CD4-positive, CD25-positive, alpha-beta regulatory T cell (primary cell): ENCODE measurements around the gene KHNYN. TPM values are rescaled to one million over a fixed set of nuclear protein-coding genes. Genes with fewer than 3 reads are reported as not detected.

Source experiments
- ATAC-seq, 2 donors: fragments of 150-1000 bp; cut with Tn5 transposase; one replicate each; pipeline ENCODE4 v1.10.0; 2021; ENCODE audit warnings: low read depth in 2 of 2, moderate number of reproducible peaks in 2 of 2, moderate library complexity in 1 of 2
- DNase-seq, 3 donors: peaks; one replicate each; pipeline versions ENCODE4 v3.0.0 to v3.0.0-alpha.2; 2012 to 2022; ENCODE audit warnings: mixed read lengths in 1 of 3
- H3K27ac ChIP-seq: one replicate; pipeline ENCODE4 v1.7.0; 2013; ENCODE audit warnings: mild to moderate bottlenecking, low read length; ENCODE audit not compliant: insufficient read depth, poor library complexity, severe bottlenecking
- H3K27me3 ChIP-seq: one replicate; pipeline ENCODE4 v1.7.0; 2013; ENCODE audit warnings: low read length; ENCODE audit not compliant: control insufficient read depth, insufficient read depth
- H3K36me3 ChIP-seq: one replicate; pipeline ENCODE4 v1.7.0; 2013; ENCODE audit warnings: mild to moderate bottlenecking, low read length, moderate library complexity; ENCODE audit not compliant: control insufficient read depth, insufficient read depth
- H3K4me1 ChIP-seq: 2 replicates; pipeline ENCODE4 v1.7.0; 2013; ENCODE audit warnings: mild to moderate bottlenecking, low read length; ENCODE audit not compliant: insufficient read depth, control insufficient read depth, poor library complexity, severe bottlenecking
- H3K4me3 ChIP-seq: one replicate; pipeline ENCODE4 v1.7.0; 2013; ENCODE audit warnings: low read depth, mild to moderate bottlenecking, low read length, moderate library complexity
- H3K9me3 ChIP-seq, 2 experiments: 1 replicate in 1 of 2; 2 replicates in 1 of 2; pipeline ENCODE4 v1.7.0; 2013; ENCODE audit warnings: low read length in 2 of 2, mild to moderate bottlenecking in 1 of 2, moderate library complexity in 1 of 2; ENCODE audit not compliant: control insufficient read depth in 2 of 2
- H3K27ac Mint-ChIP-seq, 3 donors: one replicate each; pipeline ENCODE4 v1.8.0; 2020 to 2022; ENCODE audit warnings: mild to moderate bottlenecking in 3 of 3, mixed read lengths in 3 of 3, moderate library complexity in 2 of 3
- H3K27me3 Mint-ChIP-seq: one replicate; pipeline ENCODE4 v1.8.0; 2022; ENCODE audit warnings: mild to moderate bottlenecking, mixed read lengths
- H3K36me3 Mint-ChIP-seq: one replicate; pipeline ENCODE4 v1.8.0; 2020; ENCODE audit warnings: mixed read lengths
- H3K4me1 Mint-ChIP-seq, 4 donors: one replicate each; pipeline ENCODE4 v1.8.0; 2020 to 2022; ENCODE audit warnings: mixed read lengths in 4 of 4, mild to moderate bottlenecking in 1 of 4
- H3K4me3 Mint-ChIP-seq, 4 donors: one replicate each; pipeline ENCODE4 v1.8.0; 2020 to 2022; ENCODE audit warnings: mild to moderate bottlenecking in 4 of 4, mixed read lengths in 4 of 4, moderate library complexity in 3 of 4
- H3K9me3 Mint-ChIP-seq, 7 donors: one replicate each; pipeline ENCODE4 v1.8.0; 2020 to 2022; ENCODE audit warnings: mixed read lengths in 7 of 7, mild to moderate bottlenecking in 3 of 7, moderate library complexity in 2 of 7
- polyA plus RNA-seq, 4 donors: library from polyadenylated mRNA; unstranded; fragments of 300-500 nt; fragmentation: Illumina TruSeq; gene quantifications; one replicate each; pipeline ENCODE4 v1.2.3, GENCODE V29; 2021
- total RNA-seq: library from RNA; stranded (reverse); gene quantifications from one replicate; pipeline ENCODE4 v1.2.3, GENCODE V29; 2022

Gene KHNYN
- total and polyA plus RNA-seq, 5 donors from 2014 or later = 12.4 to 139 (median 15.5) TPM

GRCh38 chr14:24397639-24398292 is 32.0 kb upstream of the KHNYN start:
- Histone ChIP-seq H3K27me3 (no peaks in the 10 kb centered on the region), H3K36me3 (no peaks in the 10 kb centered on the region), H3K27ac (no peak overlapping the region), H3K4me3 (no peak overlapping the region), H3K9me3 (no peaks in the 10 kb centered on the region), H3K4me1 (peaks cover 10% of the 10 kb centered on the region)
- Mint-ChIP-seq H3K4me1 (peaks cover 0 to 11% (median 4%) of the 10 kb centered on the region in 4 donors), H3K27ac (peak overlapping the region in 2 of 3 donors; percentile 1 to 44), H3K27me3 (peaks cover 47% of the 10 kb centered on the region), H3K9me3 (peaks cover 0 to 1% (median 0%) of the 10 kb centered on the region in 7 donors), H3K36me3 (no peaks in the 10 kb centered on the region), H3K4me3 (peak overlapping the region in 2 of 4 donors; percentile 16 to 68)
- DNase-seq (no peak), ATAC-seq (no peak)

- H3K36me3 ChIP-seq = no peaks in the 10 kb centered on the region
- H3K27ac ChIP-seq = no peak overlapping the region
- peaks cover 52% of the 10 kb centered on the region for H3K27me3 Mint-ChIP-seq
- ATAC-seq (no peak), DNase-seq (no peak)
- H3K4me1 Mint-ChIP-seq = peaks cover 0 to 11% (median 4%) of the 10 kb centered on the region in 4 donors
- no peaks in the 10 kb centered on the region for H3K36me3 Mint-ChIP-seq
- no peak overlapping the region for H3K27ac Mint-ChIP-seq
- no peak overlapping the region for H3K4me3 ChIP-seq
- H3K4me3 Mint-ChIP-seq = no peak overlapping the region
- H3K4me1 ChIP-seq = peaks cover 10% of the 10 kb centered on the region
- peaks cover 0 to 1% (median 0%) of the 10 kb centered on the region in 7 donors for H3K9me3 Mint-ChIP-seq
- no peaks in the 10 kb centered on the region for H3K27me3 ChIP-seq
- no peaks in the 10 kb centered on the region for H3K9me3 ChIP-seq
Observed at GRCh38 chr14:24398293-24398652, 31.5 kb upstream of the KHNYN start.

- peaks cover 0 to 1% (median 0%) of the 10 kb centered on the region in 7 donors for H3K9me3 Mint-ChIP-seq
- no peak within 1 kb of the TSS for H3K27ac ChIP-seq
- H3K27ac Mint-ChIP-seq = peak within 1 kb of the TSS in 2 of 3 donors; percentile 1 to 44
- no peak within 1 kb of the TSS for H3K4me3 ChIP-seq
- H3K36me3 Mint-ChIP-seq = no peaks in the 10 kb centered on the region
- H3K4me1 Mint-ChIP-seq = peaks cover 0 to 11% (median 4%) of the 10 kb centered on the region in 4 donors
- H3K27me3 ChIP-seq = peaks cover 2% of the 10 kb centered on the region
- DNase-seq = peak; percentile 12 to 34 (median 15)
- H3K4me3 Mint-ChIP-seq = peak within 1 kb of the TSS in 2 of 4 donors; percentile 61 to 65
- H3K27me3 Mint-ChIP-seq = peaks cover 58% of the 10 kb centered on the region
- H3K36me3 ChIP-seq = no peaks in the 10 kb centered on the region
- ATAC-seq = peak; percentile 38 to 60
- H3K4me1 ChIP-seq = peaks cover 10% of the 10 kb centered on the region
- no peaks in the 10 kb centered on the region for H3K9me3 ChIP-seq
Observed at GRCh38 chr14:24398653-24399446, 30.9 kb upstream of the KHNYN start, which contains the start of gene NYNRIN. Gene NYNRIN, plus strand, starts transcription at chr14:24399003. Its CDS starts 244 bp downstream, at chr14:24399247.

- peaks cover 2% of the 10 kb centered on the region for H3K27me3 ChIP-seq
- ATAC-seq (no peak), DNase-seq (no peak)
- Mint-ChIP-seq H3K27ac (no peak overlapping the region), H3K36me3 (no peaks in the 10 kb centered on the region), H3K9me3 (peaks cover 0 to 2% (median 0%) of the 10 kb centered on the region in 7 donors), H3K27me3 (peaks cover 60% of the 10 kb centered on the region), H3K4me1 (peaks cover 0 to 11% (median 4%) of the 10 kb centered on the region in 4 donors), H3K4me3 (peak overlapping the region in 2 of 4 donors; percentile 61 to 65)
- no peak overlapping the region for H3K27ac ChIP-seq
- H3K4me3 ChIP-seq = no peak overlapping the region
- H3K36me3 ChIP-seq = no peaks in the 10 kb centered on the region
- no peaks in the 10 kb centered on the region for H3K9me3 ChIP-seq
- H3K4me1 ChIP-seq = peaks cover 10% of the 10 kb centered on the region
Observed at GRCh38 chr14:24399447-24399822, 30.3 kb upstream of the KHNYN start.

- Mint-ChIP-seq H3K27me3 (peaks cover 60% of the 10 kb centered on the region), H3K9me3 (peaks cover 0 to 2% (median 0%) of the 10 kb centered on the region in 7 donors), H3K4me1 (peaks cover 0 to 11% (median 4%) of the 10 kb centered on the region in 4 donors), H3K36me3 (no peaks in the 10 kb centered on the region), H3K4me3 (peak overlapping the region in 2 of 4 donors; percentile 5 to 65), H3K27ac (no peak overlapping the region)
- H3K27me3 ChIP-seq = peaks cover 2% of the 10 kb centered on the region
- H3K4me3 ChIP-seq = no peak overlapping the region
- no peaks in the 10 kb centered on the region for H3K9me3 ChIP-seq
- DNase-seq (no peak), ATAC-seq (no peak)
- no peak overlapping the region for H3K27ac ChIP-seq
- H3K36me3 ChIP-seq = no peaks in the 10 kb centered on the region
- H3K4me1 ChIP-seq = peaks cover 10% of the 10 kb centered on the region
Observed at GRCh38 chr14:24399999-24400718, 29.6 kb upstream of the KHNYN start.

GRCh38 chr14:24401810-24402702 is 27.7 kb upstream of the KHNYN start:
- ATAC-seq = no peak

More at GRCh38 chr14:24401810-24402702, 27.7 kb upstream of the KHNYN start:
- DNase-seq = no peak
- H3K4me1 Mint-ChIP-seq = peaks cover 0 to 11% (median 5%) of the 10 kb centered on the region in 4 donors
- H3K27me3 Mint-ChIP-seq = peaks cover 54% of the 10 kb centered on the region
- H3K36me3 Mint-ChIP-seq = no peaks in the 10 kb centered on the region
- no peak overlapping the region for H3K4me3 Mint-ChIP-seq
- Histone ChIP-seq H3K27me3 (peaks cover 6% of the 10 kb centered on the region), H3K9me3 (no peaks in the 10 kb centered on the region), H3K36me3 (no peaks in the 10 kb centered on the region), H3K27ac (no peak overlapping the region), H3K4me3 (no peak overlapping the region), H3K4me1 (peaks cover 10% of the 10 kb centered on the region)
- H3K9me3 Mint-ChIP-seq = peaks cover 0 to 2% (median 0%) of the 10 kb centered on the region in 7 donors
- H3K27ac Mint-ChIP-seq = peak overlapping the region in 1 of 3 donors; percentile 50
